H1 (cell line): ENCODE measurements around the gene SEMA3F. TPM values are rescaled to one million over a fixed set of nuclear protein-coding genes. Genes with fewer than 3 reads are reported as not detected.

Source experiments
- BRCA1 ChIP-seq: IDR thresholded peaks from 2 replicates; pipeline ENCODE4 v1.6.1; 2012; ENCODE audit warnings: low read depth, low read length, improper control_type of control experiment
- CHD2 ChIP-seq: IDR thresholded peaks from 2 replicates; pipeline ENCODE4 v1.6.1; 2012; ENCODE audit warnings: low read length, improper control_type of control experiment
- CTBP2 ChIP-seq: IDR thresholded peaks from 2 replicates; pipeline ENCODE4 v1.7.0; 2011; ENCODE audit warnings: borderline replicate concordance, mild to moderate bottlenecking, moderate library complexity, mixed read lengths, low read length; ENCODE audit not compliant: insufficient read depth, insufficient read length
- CTCF ChIP-seq, 3 experiments: IDR thresholded peaks; 1 replicate in 2 of 3; 2 replicates in 1 of 3; pipeline versions ENCODE4 v1.5.1 to v1.6.1; 2011; ENCODE audit warnings: low read length in 3 of 3, mild to moderate bottlenecking in 3 of 3, inconsistent platforms in 2 of 3, low read depth in 1 of 3, moderate library complexity in 1 of 3; ENCODE audit not compliant: insufficient read depth in 1 of 3; ENCODE audit errors: control extremely low read depth in 1 of 3
- FOSL1 ChIP-seq: IDR thresholded peaks from 2 replicates; pipeline ENCODE4 v1.6.1; 2011; ENCODE audit warnings: mild to moderate bottlenecking, low read depth, low read length, moderate library complexity; ENCODE audit not compliant: insufficient read depth
- GTF2F1 ChIP-seq: IDR thresholded peaks from 2 replicates; pipeline ENCODE4 v1.6.1; 2012; ENCODE audit warnings: low read depth, low read length, improper control_type of control experiment, borderline replicate concordance
- HDAC2 ChIP-seq, 2 experiments: fragments of 300-600 bp in 1 of 2; sonication (generic) in 1 of 2; IDR thresholded peaks; 2 replicates each; pipeline ENCODE4 v1.6.1; 2011 to 2012; ENCODE audit warnings: low read depth in 2 of 2, low read length in 2 of 2, mild to moderate bottlenecking in 2 of 2, moderate library complexity in 2 of 2, borderline replicate concordance in 1 of 2, inconsistent platforms in 1 of 2
- JUND ChIP-seq: IDR thresholded peaks from 2 replicates; pipeline ENCODE4 v1.6.1; 2011; ENCODE audit warnings: mild to moderate bottlenecking, improper control_type of control experiment, low read length
- PHF8 ChIP-seq: fragments of 200-600 bp; sonication (generic); conservative IDR thresholded peaks from 2 replicates; pipeline ENCODE4 v1.7.1; 2012; ENCODE audit warnings: low read depth, mild to moderate bottlenecking, inconsistent platforms, low read length, moderate library complexity
- POLR2AphosphoS5 ChIP-seq: IDR thresholded peaks from 2 replicates; pipeline ENCODE4 v1.6.1; 2011; ENCODE audit warnings: low read depth, low read length
- RAD21 ChIP-seq, 2 experiments: IDR thresholded peaks in 1 of 2; conservative IDR thresholded peaks in 1 of 2; 2 replicates each; pipeline ENCODE4 v1.6.1; 2011; ENCODE audit warnings: low read depth in 2 of 2, low read length in 2 of 2, improper control_type of control experiment in 1 of 2, inconsistent platforms in 1 of 2, mild to moderate bottlenecking in 1 of 2, moderate library complexity in 1 of 2
- RBBP5 ChIP-seq: IDR thresholded peaks from 2 replicates; pipeline ENCODE4 v1.7.1; 2012; ENCODE audit warnings: low read depth, mild to moderate bottlenecking, inconsistent platforms, low read length, moderate library complexity, borderline replicate concordance
- SIRT6 ChIP-seq: IDR thresholded peaks from one replicate; pipeline ENCODE4 v1.7.1; 2012; ENCODE audit warnings: low read length, inconsistent platforms
- SP1 ChIP-seq: IDR thresholded peaks from 2 replicates; pipeline ENCODE4 v1.6.1; 2011; ENCODE audit warnings: low read depth, low read length
- ZNF274 ChIP-seq: IDR thresholded peaks from 2 replicates; pipeline ENCODE4 v1.7.0; 2012; ENCODE audit warnings: low read length, borderline replicate concordance; ENCODE audit errors: extremely low read depth
- polyA plus RNA-seq, 7 experiments: library from polyadenylated mRNA; depleted of rRNA in 3 of 7; stranded (reverse) in 5 of 7; unstranded in 2 of 7; fragments of >200 nt in 5 of 7; fragments of 200-250 nt in 2 of 7; gene quantifications; 1 replicate in 5 of 7; 2 replicates in 1 of 7; 4 replicates in 1 of 7; pipeline versions ENCODE4 v1.2.1 to v1.2.3, GENCODE V29; 2011 to 2013; ENCODE audit warnings: missing spikeins in 2 of 7, mixed read lengths in 2 of 7
- total RNA-seq: library from RNA; stranded (reverse); fragmentation: NEBNext Ultra II Directional; extraction: Animal tissue kit (Norgen Biotek cat#: 25700); gene quantifications from 2 replicates; pipeline ENCODE4 v1.2.1, GENCODE V29; 2021

Gene SEMA3F
- total and polyA plus RNA-seq, 2 of the 8 experiments (the other 6 are each of a cell fraction or from before 2014, with no cell fraction given), result 20.3 to 37.0 TPM

DNA sequence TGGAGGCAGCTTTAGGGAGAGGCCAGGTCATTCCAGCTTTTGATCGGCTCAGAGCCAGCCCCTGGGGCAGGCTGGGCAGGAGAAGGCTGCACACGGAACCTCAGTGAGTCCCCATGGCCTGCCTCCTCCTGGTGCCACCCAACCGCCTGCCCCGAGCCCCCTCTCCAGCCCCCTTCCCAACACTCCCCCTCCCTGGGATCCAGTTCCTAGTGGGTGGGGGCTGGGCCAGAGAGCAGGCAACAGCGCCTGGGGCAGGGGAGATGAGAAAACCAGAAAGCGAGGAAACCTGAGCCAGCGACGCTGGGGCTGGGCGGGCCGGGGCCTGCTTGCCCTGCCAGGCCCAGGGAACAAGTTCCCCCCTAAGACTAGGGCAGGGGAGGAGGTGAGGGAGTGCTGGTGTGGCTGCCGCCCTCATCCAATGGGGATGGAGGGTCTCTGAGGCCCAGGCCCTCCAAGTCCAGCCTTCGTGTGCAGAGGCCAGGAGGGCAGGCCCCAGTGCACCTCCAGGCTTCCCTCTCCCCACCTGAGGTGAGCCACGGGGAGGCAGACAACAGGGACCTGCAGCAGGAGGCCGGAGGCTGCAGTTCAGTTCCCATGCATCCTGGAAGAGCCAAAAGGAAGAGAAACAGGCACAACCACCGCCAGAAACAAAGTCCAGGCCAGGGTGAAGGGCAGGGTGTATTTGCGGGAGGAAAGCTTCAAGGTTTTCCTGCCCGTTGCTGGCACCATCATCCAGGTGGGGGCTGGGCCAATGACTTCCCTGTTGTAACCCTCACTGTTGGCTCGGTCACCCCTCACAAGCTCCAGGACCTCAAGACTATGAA is 4.0 kb upstream of the SEMA3F start (continued):
- TF ChIP-seq PHF8 (no peak), SP1 (no peak), SIRT6 (no peak), FOSL1 (no peak), JUND (no peak), RBBP5 (0 out of 2 replicates have a peak, but pooled peaks have one; percentile 9), CTCF (IDR thresholded peaks at IDR 0.05; ENCODE audit: control extremely low read depth in 1 of 3, insufficient read depth in 1 of 3, low read depth in 1 of 3, low read length in 3 of 3) (no peak), CTBP2 (no peak), GTF2F1 (no peak), RAD21 (IDR thresholded peaks at IDR 0.05 in 1 of 2, conservative IDR thresholded peaks at IDR 0.05 in 1 of 2; ENCODE audit: low read depth in 2 of 2, low read length in 2 of 2) (peak in 1 of 2 experiments; percentile 3; a peak in 1 of 4 replicates), ZNF274 (no peak), HDAC2 (IDR thresholded peaks at IDR 0.05; ENCODE audit: borderline replicate concordance in 1 of 2, low read depth in 2 of 2, low read length in 2 of 2) (no peak), POLR2AphosphoS5 (no peak), BRCA1 (no peak), CHD2 (no peak)
